H9 (cell line): ENCODE measurements around the gene PPM1J. TPM values are rescaled to one million over a fixed set of nuclear protein-coding genes. Genes with fewer than 3 reads are reported as not detected.
"Not testable (repeated sequence)": the region's sequence is repeated elsewhere in the genome, so short reads cannot be mapped to it uniquely, and the experiment has no call there.

Experiments used
- DNase-seq: peaks from one replicate; pipeline ENCODE4 v3.0.0-alpha.2; 2017
- H2AFZ ChIP-seq: one replicate; pipeline ENCODE4 v1.6.1; 2013; ENCODE audit warnings: mild to moderate bottlenecking, low read length, control low read depth, moderate library complexity
- H2AK5ac ChIP-seq: 2 replicates; pipeline ENCODE4 v1.6.1; 2013; ENCODE audit warnings: low read length, control low read depth, mixed read lengths; ENCODE audit not compliant: insufficient read length
- H2BK120ac ChIP-seq: one replicate; pipeline ENCODE4 v1.6.1; 2013; ENCODE audit warnings: low read depth, mild to moderate bottlenecking, low read length, control low read depth, inconsistent platforms; ENCODE audit not compliant: poor library complexity, severe bottlenecking
- H2BK12ac ChIP-seq: 2 replicates; pipeline ENCODE4 v1.6.1; 2013; ENCODE audit warnings: low read length, control low read depth, mixed read lengths, low read depth; ENCODE audit not compliant: insufficient read length
- H2BK15ac ChIP-seq: 2 replicates; pipeline ENCODE4 v1.6.1; 2013; ENCODE audit warnings: low read depth, low read length, control low read depth
- H2BK20ac ChIP-seq: one replicate; pipeline ENCODE4 v1.6.1; 2013; ENCODE audit warnings: low read depth, mild to moderate bottlenecking, low read length, control low read depth, inconsistent platforms; ENCODE audit not compliant: poor library complexity, severe bottlenecking
- H2BK5ac ChIP-seq: 2 replicates; pipeline ENCODE4 v1.6.1; 2013; ENCODE audit warnings: low read length, control low read depth, mixed read lengths; ENCODE audit not compliant: insufficient read length
- H3K14ac ChIP-seq: 2 replicates; pipeline ENCODE4 v1.6.1; 2013; ENCODE audit warnings: low read length, control low read depth; ENCODE audit not compliant: insufficient read depth
- H3K18ac ChIP-seq: 2 replicates; pipeline ENCODE4 v1.6.1; 2013; ENCODE audit warnings: low read depth, mild to moderate bottlenecking, mixed read lengths, low read length, control low read depth; ENCODE audit not compliant: insufficient read length
- H3K23ac ChIP-seq: 2 replicates; pipeline ENCODE4 v1.6.1; 2013; ENCODE audit warnings: low read length, control low read depth, mixed read lengths, low read depth; ENCODE audit not compliant: insufficient read length
- H3K23me2 ChIP-seq: 2 replicates; pipeline ENCODE4 v1.6.1; 2013; ENCODE audit warnings: low read depth, mild to moderate bottlenecking, mixed read lengths, low read length, control low read depth; ENCODE audit not compliant: insufficient read length, poor library complexity, severe bottlenecking
- H3K27ac ChIP-seq: 2 replicates; pipeline ENCODE4 v1.5.1; 2013; ENCODE audit warnings: low read length, control low read depth, mixed read lengths, low read depth; ENCODE audit not compliant: insufficient read length
- H3K27me3 ChIP-seq: 2 replicates; pipeline ENCODE4 v1.6.1; 2013; ENCODE audit warnings: low read length, control low read depth, inconsistent platforms; ENCODE audit not compliant: insufficient read depth
- H3K4ac ChIP-seq: 2 replicates; pipeline ENCODE4 v1.6.1; 2013; ENCODE audit warnings: low read depth, mild to moderate bottlenecking, control low read depth, inconsistent platforms, low read length, moderate library complexity
- H3K4me1 ChIP-seq: 2 replicates; pipeline ENCODE4 v1.6.1; 2013; ENCODE audit warnings: low read length, control low read depth, inconsistent platforms; ENCODE audit not compliant: insufficient read depth
- H3K4me2 ChIP-seq: 2 replicates; pipeline ENCODE4 v1.6.1; 2013; ENCODE audit warnings: low read length, control low read depth, mixed read lengths; ENCODE audit not compliant: insufficient read length, insufficient read depth
- H3K56ac ChIP-seq: 2 replicates; pipeline ENCODE4 v1.6.1; 2013; ENCODE audit warnings: low read depth, mild to moderate bottlenecking, mixed read lengths, low read length, control low read depth; ENCODE audit not compliant: insufficient read length
- H3K79me1 ChIP-seq: 2 replicates; pipeline ENCODE4 v1.6.1; 2013; ENCODE audit warnings: low read depth, mild to moderate bottlenecking, moderate library complexity, low read length, control low read depth, inconsistent platforms; ENCODE audit not compliant: insufficient read depth, poor library complexity, severe bottlenecking
- H3K79me2 ChIP-seq: 2 replicates; pipeline ENCODE4 v1.6.1; 2013; ENCODE audit warnings: low read length, control low read depth, inconsistent platforms; ENCODE audit not compliant: insufficient read depth
- H3K9ac ChIP-seq: 2 replicates; pipeline ENCODE4 v1.6.1; 2013; ENCODE audit warnings: low read length, control low read depth, mixed read lengths; ENCODE audit not compliant: insufficient read length; ENCODE audit errors: extremely low read depth
- H3K9me3 ChIP-seq: one replicate; pipeline ENCODE4 v1.6.1; 2013; ENCODE audit warnings: low read depth, low read length, inconsistent platforms; ENCODE audit not compliant: control insufficient read depth
- H3T11ph ChIP-seq: one replicate; pipeline ENCODE4 v1.6.1; 2013; ENCODE audit warnings: mild to moderate bottlenecking, low read length, control low read depth, inconsistent platforms
- H4K20me1 ChIP-seq: one replicate; pipeline ENCODE4 v1.6.1; 2013; ENCODE audit not compliant: control insufficient read depth, insufficient read length, insufficient read depth
- H4K5ac ChIP-seq: 2 replicates; pipeline ENCODE4 v1.6.1; 2013; ENCODE audit warnings: low read depth, mild to moderate bottlenecking, mixed read lengths, low read length, control low read depth; ENCODE audit not compliant: insufficient read length
- H4K8ac ChIP-seq: replicated peaks from 2 replicates; pipeline ENCODE4 v1.6.1; 2013; ENCODE audit warnings: low read length, control low read depth, mixed read lengths, low read depth; ENCODE audit not compliant: insufficient read length
- H4K91ac ChIP-seq: 2 replicates; pipeline ENCODE4 v1.6.1; 2013; ENCODE audit warnings: low read depth, mild to moderate bottlenecking, moderate library complexity, mixed read lengths, low read length, control low read depth; ENCODE audit not compliant: insufficient read length
- H3K27ac Mint-ChIP-seq, 3 experiments: 2 replicates in 2 of 3; 3 replicates in 1 of 3; pipeline ENCODE4 v1.8.0; 2020 to 2021; ENCODE audit warnings: mixed read lengths in 3 of 3, mild to moderate bottlenecking in 1 of 3, moderate library complexity in 1 of 3
- H3K27me3 Mint-ChIP-seq: 2 replicates; pipeline ENCODE4 v1.8.0; 2021; ENCODE audit warnings: low read depth, mild to moderate bottlenecking, moderate library complexity, mixed read lengths
- H3K36me3 Mint-ChIP-seq, 3 experiments: 2 replicates in 2 of 3; 3 replicates in 1 of 3; pipeline ENCODE4 v1.8.0; 2020 to 2021; ENCODE audit warnings: low read depth in 3 of 3, mixed read lengths in 3 of 3; ENCODE audit not compliant: insufficient read depth in 1 of 3
- H3K4me1 Mint-ChIP-seq, 2 experiments: 2 replicates each; pipeline ENCODE4 v1.8.0; 2020; ENCODE audit warnings: mixed read lengths in 2 of 2
- H3K4me3 Mint-ChIP-seq, 2 experiments: 2 replicates in 1 of 2; 3 replicates in 1 of 2; pipeline ENCODE4 v1.8.0; 2020 to 2021; ENCODE audit warnings: mild to moderate bottlenecking in 2 of 2, mixed read lengths in 2 of 2, moderate library complexity in 1 of 2
- H3K9me3 Mint-ChIP-seq, 2 experiments: 2 replicates in 1 of 2; 3 replicates in 1 of 2; pipeline ENCODE4 v1.8.0; 2020; ENCODE audit warnings: mild to moderate bottlenecking in 2 of 2, mixed read lengths in 2 of 2, moderate library complexity in 1 of 2
- WGBS: extraction: QIAGEN DNeasy Blood & Tissue Kit; methylation state at CpG from one replicate; pipeline ENCODE4 v1.1.7; 2013; ENCODE audit warnings: missing lambda C conversion rate, low lambda C conversion rate, mixed read lengths; ENCODE audit not compliant: insufficient read length; ENCODE audit errors: extremely low coverage; 5-methylcytosine and 5-hydroxymethylcytosine counted together
- total RNA-seq: library from RNA; stranded (reverse); gene quantifications from 2 replicates; pipeline ENCODE4 v1.2.1, GENCODE V29; 2021

Gene PPM1J
- total RNA-seq, 1 experiment from 2014 or later = 12.7 TPM

DNA sequence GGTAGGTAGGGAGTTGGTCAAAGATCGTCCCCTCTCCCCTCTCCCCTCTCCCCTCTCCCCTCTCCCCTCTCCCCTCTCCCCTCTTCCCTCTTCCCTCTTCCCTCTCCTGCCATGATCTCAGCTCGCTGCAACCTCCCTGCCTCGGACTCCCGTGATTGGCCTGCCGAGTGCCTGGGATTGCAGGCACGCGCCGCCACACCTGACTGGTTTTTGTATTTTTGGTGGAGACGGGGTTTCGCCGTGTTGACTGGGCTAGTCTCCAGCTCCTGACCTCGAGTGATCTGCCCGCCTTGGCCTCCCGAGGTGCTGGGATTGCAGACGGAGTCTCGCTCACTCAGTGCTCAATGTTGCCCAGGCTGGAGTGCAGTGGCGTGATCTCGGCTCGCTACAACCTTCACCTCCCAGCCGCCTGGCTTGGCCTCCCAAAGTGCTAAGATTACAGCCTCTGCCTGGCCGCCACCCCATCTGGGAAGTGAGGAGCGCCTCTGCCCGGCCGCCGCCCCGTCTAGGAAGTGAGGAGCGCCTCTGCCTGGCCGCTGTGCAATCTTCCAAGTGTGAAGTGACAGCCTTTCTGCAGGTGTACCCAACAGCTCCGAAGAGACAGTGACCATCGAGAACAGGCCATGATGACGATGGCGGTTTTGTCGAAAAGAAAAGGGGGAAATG, 13.3 kb upstream of the PPM1J start:
- not testable (repeated sequence) for H2BK12ac ChIP-seq, H2BK120ac ChIP-seq, H2AFZ ChIP-seq, H3K27me3 ChIP-seq, H2BK20ac ChIP-seq, H3K4me1 ChIP-seq, H3T11ph ChIP-seq, H2AK5ac ChIP-seq, H4K5ac ChIP-seq, H4K91ac ChIP-seq, H3K23ac ChIP-seq, H3K79me1 ChIP-seq, H3K9me3 Mint-ChIP-seq, H3K56ac ChIP-seq, H3K14ac ChIP-seq, H2BK5ac ChIP-seq, H3K4me3 Mint-ChIP-seq, H3K4ac ChIP-seq, H4K8ac ChIP-seq, H3K18ac ChIP-seq, H4K20me1 ChIP-seq, H2BK15ac ChIP-seq, H3K27ac ChIP-seq, H3K79me2 ChIP-seq, H3K23me2 ChIP-seq, H3K36me3 Mint-ChIP-seq, DNase-seq, H3K9me3 ChIP-seq, H3K9ac ChIP-seq, H3K4me2 ChIP-seq, H3K27ac Mint-ChIP-seq
- H3K4me1 Mint-ChIP-seq = peaks cover 19 to 27% of the 10 kb centered on the region in 2 experiments
- peaks cover 63% of the 10 kb centered on the region for H3K27me3 Mint-ChIP-seq
- no CpG with 5 or more reads among the region's 33 CpGs for WGBS
